ENCODE measurements around the gene INKA2.
A peak's percentile ranks its signal among the peaks of the same experiment; 100 is the strongest.
"Not testable (repeated sequence)": the region's sequence is repeated elsewhere in the genome, so short reads cannot be mapped to it uniquely, and the experiment has no call there.

The INKA2 gene

GRCh38 chr1:111750856-111751255 is 11.7 kb upstream of the INKA2 start:
- no peak for DNase-seq (ENCODE audit: low read depth in 2 of 2)

GRCh38 chr1:111749628-111750027 is 10.4 kb upstream of the INKA2 start:
- DNase-seq (ENCODE audit: low read depth in 2 of 2), result no peak

- DNase-seq (ENCODE audit: low read depth in 2 of 2), result no peak
Observed at GRCh38 chr1:111747947-111748346, 8.8 kb upstream of the INKA2 start.

DNA sequence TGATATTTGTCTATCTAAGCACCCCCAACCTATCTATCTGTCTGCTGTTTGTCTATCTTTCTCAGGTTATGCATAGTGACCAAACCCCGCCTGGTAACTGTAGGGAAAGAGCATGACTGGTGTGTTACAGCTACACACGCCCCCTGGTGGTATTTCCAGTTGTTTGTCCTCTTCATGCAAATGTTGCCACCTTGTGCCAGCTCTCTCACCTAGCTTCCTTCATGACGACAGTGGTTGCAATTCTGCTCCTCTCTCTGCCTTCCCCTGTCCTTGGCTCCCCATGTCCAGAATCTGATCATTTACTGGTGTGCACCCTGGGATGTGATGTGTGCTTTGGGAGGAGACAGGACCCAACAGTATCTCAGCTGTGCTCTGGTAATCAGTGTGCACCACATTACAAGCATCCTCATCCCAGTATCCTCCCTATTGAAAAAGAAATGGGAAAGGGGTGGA is 8.1 kb upstream of the INKA2 start:
- DNase-seq (ENCODE audit: low read depth in 2 of 2), result peak; percentile 35 to 54

DNA sequence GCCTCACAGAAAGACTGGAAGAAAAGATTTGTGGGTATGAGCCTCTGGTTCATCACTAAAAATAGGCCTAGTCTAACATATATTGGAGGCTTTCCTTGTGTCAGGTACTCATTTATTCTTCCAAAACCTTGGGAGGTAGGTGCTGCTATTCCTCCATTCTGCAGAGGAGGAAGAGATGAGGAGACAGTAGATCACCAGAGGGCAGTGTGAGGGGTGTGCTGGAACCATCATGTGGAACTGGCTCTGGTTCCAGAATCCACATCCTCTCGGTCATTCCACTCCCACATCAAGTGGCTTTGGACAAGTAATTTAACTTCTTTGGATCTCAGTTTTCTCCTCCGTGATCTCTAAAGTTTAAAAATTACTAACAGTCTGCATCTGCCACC is 7.4 kb upstream of the INKA2 start:
- DNase-seq (ENCODE audit: low read depth in 2 of 2), result no peak

DNA sequence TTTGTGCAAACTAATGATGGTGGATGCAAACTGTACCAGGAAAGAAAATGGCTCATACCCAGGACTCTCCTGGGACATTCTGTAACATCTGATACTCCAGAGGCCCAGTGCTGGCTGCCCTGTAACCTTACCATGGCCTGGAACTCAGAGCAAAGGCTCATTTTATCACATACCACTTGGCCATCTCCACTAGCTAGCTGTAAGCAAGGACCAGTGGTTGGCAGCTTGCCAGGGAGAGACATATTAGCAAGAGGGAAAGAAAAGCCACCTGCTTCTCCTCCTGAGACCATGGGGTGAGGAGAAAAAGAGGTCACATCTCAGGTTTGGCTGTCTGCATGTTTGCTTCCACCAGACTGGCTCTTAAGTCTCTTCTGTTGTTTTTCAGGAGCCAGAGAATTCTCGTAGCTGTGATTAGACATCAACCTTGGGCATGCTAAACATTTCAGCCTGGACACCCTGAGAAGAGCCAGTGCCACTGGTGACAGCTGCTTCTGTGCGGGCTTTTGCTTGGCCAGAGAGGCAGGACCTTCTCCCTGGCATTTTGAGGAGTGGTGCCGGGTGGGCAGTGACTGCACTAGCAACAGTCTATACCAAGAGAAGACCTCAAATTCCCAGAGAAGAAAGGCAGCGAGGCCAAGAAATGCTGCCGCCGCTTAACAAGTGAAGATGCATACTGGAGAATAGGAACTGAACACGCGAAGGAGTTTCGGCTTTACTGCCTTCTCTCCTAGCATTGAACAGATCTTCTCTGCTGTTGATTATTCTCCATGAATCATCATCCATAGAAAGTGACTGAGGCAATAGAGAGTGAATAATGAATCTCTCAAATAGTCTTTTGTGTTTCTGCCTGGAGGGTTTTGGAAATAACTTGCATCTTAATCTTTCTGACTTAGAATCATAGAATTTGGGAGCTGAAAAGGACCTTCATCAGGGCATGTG is 6.7 kb upstream of the INKA2 start:
- DNase-seq (ENCODE audit: low read depth in 2 of 2), result no peak

GRCh38 chr1:111743679-111744101 is 4.5 kb upstream of the INKA2 start:
- no peak for DNase-seq (ENCODE audit: low read depth in 2 of 2)

DNA sequence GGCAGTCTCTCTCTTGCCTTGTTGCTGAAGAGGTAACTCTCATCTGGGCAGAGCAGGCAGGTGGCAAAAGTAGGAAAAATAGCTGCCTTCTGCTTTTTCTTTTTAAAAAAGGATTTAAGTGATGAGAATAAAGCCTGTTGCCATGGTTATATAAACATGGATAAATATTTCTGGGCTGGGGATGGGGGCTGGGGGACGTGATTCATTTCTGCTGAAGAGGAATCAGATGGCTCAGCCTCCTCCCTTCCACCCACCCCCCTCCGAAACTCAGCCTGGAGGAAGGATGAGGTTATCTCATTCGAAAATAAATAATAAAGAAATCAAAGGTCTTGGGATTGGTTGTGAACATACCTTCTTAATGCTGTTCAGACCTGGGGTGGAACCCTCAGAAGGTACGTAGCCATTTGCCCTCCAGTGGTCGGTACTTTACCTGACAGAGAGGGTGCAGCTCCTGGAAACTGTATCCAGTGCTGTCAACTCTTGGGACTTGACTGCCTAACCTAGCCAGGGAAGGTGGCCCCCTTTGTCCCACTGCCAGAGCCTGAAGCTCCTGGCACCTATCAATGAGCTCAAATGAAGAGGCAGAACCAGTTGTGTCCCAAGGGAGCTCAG is 3.8 kb upstream of the INKA2 start:
- DNase-seq (ENCODE audit: low read depth in 2 of 2), result no peak

- DNase-seq (ENCODE audit: low read depth in 2 of 2), result not testable (repeated sequence)
Observed at GRCh38 chr1:111742292-111742691, 3.1 kb upstream of the INKA2 start.

GRCh38 chr1:111739925-111740765 is 950 bp upstream of the INKA2 start:
- DNase-seq (ENCODE audit: low read depth in 2 of 2), result no peak

- peak in 1 of 2 donors; percentile 37 for DNase-seq (ENCODE audit: low read depth in 2 of 2)
Observed at GRCh38 chr1:111738436-111739193, 580 bp downstream of the INKA2 start.

GRCh38 chr1:111738133-111738435 is 1.1 kb downstream of the INKA2 start:
- no peak for DNase-seq (ENCODE audit: low read depth in 2 of 2)

- DNase-seq (ENCODE audit: low read depth in 2 of 2), result no peak
Observed at GRCh38 chr1:111737216-111738132, 1.7 kb downstream of the INKA2 start.

- DNase-seq (ENCODE audit: low read depth in 2 of 2), result no peak
Observed at GRCh38 chr1:111736548-111737215, 2.5 kb downstream of the INKA2 start.

GRCh38 chr1:111735858-111736544 is 3.2 kb downstream of the INKA2 start:
- no peak for DNase-seq (ENCODE audit: low read depth in 2 of 2)

DNA sequence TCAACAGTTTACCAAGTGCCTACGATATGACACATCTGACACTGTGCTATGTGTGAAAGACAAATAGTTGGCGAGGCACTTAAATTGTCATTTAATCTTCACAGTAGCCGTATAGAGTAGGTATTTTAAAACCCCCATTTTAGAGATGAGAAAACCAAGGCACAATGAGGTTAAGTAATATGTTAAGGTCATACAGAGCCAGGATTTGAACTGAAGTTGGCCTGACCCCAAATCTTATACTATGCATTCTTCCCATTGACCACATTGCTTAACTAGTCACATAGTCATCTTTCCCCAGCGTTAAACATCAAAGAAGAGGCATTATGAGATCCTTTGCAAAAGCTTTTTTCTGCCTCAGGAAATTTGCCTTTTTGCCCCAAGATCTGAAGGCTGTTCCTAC is 3.9 kb downstream of the INKA2 start:
- DNase-seq (ENCODE audit: low read depth in 2 of 2), result no peak

GRCh38 chr1:111734856-111735255 is 4.3 kb downstream of the INKA2 start:
- DNase-seq (ENCODE audit: low read depth in 2 of 2), result no peak

DNA sequence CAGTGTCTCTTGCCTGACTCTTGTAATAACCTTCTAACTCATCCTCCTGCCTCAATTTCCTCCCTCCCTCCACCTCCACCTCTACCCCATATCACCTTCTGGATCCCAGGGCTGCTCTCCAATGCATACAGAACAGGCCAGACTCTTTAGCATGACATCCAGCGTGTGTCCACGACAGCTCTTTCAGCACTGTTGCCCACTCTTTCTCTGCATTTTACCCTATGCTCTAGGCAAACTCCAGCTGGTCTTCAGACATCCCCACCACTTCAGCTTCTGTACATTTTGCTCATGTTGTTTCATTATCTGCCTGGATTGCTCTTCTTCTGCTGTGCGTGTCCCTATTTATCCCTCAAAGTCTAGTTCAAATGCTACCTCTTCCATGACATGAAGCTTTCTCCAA is 4.8 kb downstream of the INKA2 start:
- no peak for DNase-seq (ENCODE audit: low read depth in 2 of 2)

GRCh38 chr1:111733992-111734341 is 5.2 kb downstream of the INKA2 start:
- no peak for DNase-seq (ENCODE audit: low read depth in 2 of 2)
